NCI-H446 treated with DMSO at 0.1 percent for 48 hours (cell line): ENCODE measurements around the gene SIGLEC7.

Experiments used
- DNase-seq: peaks from one replicate; lab custom pipeline; 2025; lab: John Stamatoyannopoulos, UW

Gene SIGLEC7

DNA sequence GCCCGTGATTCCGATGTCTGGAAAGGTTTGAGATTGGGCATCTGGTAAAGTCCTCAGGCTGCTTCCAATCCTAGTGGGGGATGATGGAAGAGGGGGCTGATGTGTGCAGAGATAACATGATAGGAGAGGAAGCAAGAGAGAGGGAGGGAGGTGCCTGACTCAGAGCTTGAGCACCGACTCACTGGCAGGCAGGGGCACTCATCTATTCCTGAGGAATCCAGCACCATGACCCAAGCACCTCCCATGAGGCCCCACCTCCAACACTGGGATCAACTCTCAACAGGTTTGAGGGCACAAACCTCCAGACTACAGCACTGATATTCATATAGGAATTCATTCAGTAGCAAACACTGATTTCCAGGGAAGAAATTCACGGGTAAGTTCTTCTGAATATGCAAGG is 23.0 kb upstream of the SIGLEC7 start:
- no peak for DNase-seq

DNA sequence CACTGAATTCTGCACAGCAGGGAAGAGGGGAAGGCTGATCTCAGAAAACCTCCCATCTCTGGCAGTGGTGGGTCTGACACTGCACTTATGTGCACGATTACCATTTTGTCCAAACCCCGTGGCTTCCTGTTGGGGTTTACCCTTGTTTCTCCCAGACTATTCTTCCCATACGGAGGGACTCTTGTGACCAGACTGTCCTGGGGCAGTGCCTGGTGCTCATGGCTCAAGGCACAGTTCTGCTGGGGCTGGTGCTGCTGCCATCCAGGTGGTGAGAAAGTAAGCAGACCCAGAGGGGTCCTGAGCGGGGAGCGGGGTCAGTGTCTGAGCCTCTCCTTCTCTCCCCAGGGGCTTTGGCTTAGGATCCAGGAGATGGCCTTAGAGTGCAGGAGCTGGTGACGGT is 22.5 kb upstream of the SIGLEC7 start:
- DNase-seq = no peak

DNA sequence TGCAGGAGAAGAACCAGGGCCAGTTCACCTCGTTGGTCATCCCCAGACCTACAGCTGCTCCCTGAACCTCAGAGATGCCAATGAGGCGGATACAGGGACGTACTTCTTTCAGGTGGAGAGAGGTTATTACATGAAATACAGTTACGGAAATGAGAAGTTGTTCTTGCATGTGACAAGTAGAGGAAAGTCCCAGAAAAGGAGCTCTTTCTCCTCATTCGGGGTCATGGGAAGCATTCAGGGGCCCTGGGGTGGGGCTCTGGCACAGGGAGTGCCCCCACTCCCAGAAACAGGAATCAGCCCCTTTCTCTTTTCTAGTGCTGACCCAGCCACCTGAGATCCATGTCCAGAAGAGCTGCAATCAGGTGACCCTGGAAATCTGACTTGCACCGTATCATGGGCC is 21.9 kb upstream of the SIGLEC7 start:
- DNase-seq = no peak

DNA sequence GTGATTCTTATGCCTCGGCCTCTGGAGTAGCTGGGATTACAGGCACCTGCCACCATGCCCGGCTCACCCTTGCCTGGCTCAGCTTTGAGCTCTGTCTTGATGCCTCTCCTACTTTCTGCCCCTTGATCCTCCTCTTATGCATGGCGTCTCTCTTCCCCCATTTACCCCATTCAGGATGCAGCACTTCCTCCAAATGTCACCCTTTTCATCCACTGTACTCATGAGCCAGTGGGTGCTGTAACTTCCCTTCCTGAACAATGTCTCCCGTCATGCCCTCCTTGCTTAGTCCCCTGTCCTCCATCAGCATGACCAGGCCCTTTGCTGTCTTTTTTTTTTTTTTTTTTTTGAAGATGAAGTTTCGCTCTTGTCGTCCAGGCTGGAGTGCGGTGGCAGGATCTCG is 20.8 kb upstream of the SIGLEC7 start:
- no peak for DNase-seq

DNA sequence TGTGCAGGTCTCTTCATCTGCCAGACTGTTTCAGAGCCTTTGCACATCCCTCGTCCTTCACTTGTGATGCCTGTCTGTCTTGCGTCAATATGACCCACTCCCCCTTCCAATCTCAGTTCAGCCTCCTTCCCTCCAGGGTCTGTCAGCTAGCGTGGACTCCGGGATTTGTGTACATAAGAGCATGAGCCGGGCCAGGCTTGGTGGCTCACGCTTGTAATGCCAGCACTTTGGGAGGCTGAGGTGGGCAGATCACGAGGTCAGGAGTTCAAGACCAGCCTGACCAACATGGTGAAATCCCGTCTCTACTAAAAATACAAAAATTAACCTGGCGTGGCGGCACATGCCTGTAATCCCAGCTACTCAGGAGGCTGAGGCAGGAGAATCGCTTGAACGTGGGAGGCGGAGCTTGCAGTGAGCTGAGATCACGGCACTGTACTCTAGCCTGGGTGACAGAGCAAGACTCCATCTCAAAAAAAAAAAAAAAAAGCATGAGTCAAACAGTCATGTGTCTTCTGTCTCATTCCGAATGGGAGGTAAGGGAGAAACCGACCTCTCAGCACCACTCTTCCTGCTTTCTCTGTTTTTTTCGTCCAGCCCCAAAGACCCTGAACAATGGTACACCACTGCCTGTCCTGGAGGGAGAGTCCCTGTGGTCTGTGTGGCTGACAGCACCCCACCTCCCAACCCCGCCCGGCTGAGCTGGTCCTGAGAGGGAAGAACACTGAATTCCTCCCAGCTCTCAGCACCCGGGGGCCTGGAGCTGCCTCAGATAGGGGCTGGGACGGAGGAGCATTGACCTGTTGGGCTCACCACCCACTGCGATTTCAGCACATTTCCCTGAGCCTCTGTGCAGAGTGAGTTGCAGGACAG is 19.8 kb upstream of the SIGLEC7 start:
- DNase-seq = no peak

DNA sequence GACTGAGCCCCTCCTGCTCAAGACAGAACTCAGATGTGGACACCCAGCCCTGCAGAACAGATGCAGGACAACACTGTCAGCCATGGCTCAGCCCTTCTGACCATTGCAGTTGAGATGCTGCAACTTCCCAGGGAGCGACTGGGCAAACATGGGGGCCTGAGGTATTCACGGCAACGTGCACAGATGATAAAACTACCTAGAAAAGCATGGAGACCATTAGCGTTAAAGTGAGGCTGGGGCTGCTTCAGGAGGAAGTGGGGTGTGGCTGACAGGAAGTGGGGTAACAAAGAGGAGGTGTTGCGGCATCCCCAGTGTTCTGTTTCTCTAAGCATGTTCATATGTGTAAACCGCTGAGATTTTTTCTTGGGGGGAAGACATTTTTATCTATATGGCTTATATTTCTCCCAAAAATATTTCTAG is 18.7 kb upstream of the SIGLEC7 start:
- no peak for DNase-seq

DNA sequence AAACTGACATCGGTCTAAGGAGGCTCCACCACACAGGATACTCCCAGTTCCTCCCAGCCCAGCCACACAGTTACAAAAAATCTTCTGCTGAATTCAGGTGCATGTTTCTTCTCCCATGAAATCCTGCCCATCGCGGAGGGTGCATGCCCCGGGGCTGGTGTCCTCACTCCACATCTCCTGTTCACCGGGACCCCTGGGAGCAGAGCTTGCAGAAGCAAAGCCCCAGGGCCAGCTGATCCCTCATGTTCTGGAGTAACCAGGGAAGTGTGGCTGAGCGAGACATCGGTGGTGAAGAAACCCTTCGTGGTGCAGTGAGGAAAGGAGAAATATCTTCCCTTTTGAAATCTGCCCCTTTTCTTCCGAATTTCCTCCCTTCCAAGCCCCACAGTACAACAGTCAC is 18.3 kb upstream of the SIGLEC7 start:
- no peak for DNase-seq

DNA sequence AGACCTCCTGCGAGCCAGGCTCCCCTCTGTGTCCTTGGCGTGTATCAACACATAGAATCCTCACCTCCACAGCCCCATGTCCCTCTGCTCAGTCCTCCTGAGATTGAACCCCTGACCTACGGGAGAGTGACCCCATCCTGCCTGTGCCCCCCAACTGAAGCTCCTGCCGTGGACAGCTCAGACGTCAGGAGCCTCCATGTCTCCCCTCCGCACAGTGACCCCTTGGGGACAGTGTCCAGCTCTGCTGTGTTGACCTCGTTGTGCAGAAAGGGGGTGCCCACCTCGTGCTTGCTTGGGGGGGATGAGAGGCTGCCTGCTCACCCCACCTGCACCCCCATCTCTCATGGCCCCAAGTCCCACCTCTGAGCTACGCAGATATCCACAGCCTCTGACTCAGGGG is 17.9 kb upstream of the SIGLEC7 start:
- DNase-seq = no peak

DNA sequence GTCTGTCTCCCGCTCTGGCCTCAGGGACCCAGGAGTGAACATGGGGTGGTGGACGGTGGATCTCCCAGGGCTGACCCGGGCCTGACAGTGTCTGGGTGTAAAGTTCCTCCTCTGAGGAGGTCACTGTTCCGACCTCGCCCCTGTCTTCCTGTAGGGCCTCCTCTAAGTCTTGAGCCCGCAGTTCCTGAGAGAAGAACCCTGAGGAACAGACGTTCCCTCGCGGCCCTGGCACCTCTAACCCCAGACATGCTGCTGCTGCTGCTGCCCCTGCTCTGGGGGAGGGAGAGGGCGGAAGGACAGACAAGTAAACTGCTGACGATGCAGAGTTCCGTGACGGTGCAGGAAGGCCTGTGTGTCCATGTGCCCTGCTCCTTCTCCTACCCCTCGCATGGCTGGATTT is 17.4 kb upstream of the SIGLEC7 start, which contains the start of gene SIGLEC9:
TSS of gene SIGLEC9 (plus strand) at position 178 of the 400 bp plus-strand sequence. CDS start at position 247, 69 bp downstream.
- DNase-seq = no peak

DNA sequence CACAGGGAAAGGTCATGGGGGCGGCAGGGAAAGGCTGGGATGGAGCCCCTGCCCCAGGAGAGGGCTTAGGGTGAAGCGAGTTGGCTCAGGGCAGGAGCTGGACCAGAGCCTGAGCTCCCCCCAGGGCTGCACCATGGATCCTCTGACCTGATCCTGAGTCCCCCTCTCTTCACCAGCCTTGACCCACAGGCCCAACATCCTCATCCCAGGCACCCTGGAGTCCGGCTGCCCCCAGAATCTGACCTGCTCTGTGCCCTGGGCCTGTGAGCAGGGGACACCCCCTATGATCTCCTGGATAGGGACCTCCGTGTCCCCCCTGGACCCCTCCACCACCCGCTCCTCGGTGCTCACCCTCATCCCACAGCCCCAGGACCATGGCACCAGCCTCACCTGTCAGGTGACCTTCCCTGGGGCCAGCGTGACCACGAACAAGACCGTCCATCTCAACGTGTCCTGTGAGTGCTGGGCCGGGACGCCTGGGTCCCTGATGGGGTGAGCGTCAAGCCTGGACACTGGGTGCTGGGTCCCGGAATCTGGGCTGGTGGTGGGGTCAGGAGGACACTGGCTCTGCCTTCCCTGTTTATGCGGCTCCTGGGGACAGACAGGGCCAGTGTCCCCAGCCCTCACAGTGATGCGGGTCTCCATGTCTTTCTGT is 16.6 kb upstream of the SIGLEC7 start:
- no peak for DNase-seq

DNA sequence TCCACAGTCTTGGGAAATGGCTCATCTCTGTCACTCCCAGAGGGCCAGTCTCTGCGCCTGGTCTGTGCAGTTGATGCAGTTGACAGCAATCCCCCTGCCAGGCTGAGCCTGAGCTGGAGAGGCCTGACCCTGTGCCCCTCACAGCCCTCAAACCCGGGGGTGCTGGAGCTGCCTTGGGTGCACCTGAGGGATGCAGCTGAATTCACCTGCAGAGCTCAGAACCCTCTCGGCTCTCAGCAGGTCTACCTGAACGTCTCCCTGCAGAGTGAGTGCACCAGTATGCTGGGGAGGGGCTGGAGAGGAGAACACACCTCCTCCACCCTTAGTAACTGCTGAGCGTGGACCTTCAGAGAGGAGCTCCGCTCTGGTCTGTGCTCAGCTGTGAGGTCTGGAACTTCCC is 15.1 kb upstream of the SIGLEC7 start:
- no peak for DNase-seq

DNA sequence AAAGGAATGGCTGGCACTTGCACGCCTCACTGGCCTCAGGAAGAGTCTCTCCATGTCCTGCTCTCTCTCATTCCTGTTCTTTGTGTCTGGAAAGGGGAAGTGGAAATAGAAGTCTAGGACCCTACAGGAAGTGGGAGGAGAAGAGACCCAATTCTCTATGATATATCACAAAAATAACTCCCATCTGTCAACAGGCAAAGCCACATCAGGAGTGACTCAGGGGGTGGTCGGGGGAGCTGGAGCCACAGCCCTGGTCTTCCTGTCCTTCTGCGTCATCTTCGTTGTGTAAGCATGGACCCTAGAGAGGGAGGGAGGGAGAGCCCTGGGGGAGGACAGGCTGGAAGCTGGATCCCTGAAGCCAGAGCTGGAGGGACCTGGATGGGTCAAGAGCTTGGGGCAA is 14.3 kb upstream of the SIGLEC7 start:
- no peak for DNase-seq

DNA sequence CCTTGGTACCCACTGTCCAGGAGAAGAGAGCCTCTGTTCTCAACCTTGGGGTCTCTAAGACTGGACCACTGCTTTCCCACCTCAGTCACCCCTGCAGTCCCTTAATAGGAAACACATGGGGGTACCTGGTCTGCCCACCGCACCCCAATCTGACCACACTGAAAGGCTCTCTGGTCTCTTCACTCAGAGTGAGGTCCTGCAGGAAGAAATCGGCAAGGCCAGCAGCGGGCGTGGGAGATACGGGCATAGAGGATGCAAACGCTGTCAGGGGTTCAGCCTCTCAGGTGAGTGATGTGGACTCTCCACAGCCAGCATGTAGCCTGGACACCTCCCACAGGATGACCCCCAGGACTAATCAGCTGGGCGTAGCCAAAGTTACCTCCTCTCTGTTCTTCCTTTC is 13.9 kb upstream of the SIGLEC7 start:
- DNase-seq = no peak

DNA sequence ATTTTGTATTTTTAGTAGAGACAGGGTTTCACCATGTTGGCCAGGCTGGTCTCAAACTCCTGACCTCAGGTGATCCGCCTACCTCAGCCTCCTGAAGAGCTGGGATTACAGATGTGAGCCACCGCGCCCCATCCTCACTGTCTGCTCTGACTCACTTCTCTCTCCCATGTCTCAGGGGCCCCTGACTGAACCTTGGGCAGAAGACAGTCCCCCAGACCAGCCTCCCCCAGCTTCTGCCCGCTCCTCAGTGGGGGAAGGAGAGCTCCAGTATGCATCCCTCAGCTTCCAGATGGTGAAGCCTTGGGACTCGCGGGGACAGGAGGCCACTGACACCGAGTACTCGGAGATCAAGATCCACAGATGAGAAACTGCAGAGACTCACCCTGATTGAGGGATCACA is 12.4 kb upstream of the SIGLEC7 start:
- DNase-seq = no peak

DNA sequence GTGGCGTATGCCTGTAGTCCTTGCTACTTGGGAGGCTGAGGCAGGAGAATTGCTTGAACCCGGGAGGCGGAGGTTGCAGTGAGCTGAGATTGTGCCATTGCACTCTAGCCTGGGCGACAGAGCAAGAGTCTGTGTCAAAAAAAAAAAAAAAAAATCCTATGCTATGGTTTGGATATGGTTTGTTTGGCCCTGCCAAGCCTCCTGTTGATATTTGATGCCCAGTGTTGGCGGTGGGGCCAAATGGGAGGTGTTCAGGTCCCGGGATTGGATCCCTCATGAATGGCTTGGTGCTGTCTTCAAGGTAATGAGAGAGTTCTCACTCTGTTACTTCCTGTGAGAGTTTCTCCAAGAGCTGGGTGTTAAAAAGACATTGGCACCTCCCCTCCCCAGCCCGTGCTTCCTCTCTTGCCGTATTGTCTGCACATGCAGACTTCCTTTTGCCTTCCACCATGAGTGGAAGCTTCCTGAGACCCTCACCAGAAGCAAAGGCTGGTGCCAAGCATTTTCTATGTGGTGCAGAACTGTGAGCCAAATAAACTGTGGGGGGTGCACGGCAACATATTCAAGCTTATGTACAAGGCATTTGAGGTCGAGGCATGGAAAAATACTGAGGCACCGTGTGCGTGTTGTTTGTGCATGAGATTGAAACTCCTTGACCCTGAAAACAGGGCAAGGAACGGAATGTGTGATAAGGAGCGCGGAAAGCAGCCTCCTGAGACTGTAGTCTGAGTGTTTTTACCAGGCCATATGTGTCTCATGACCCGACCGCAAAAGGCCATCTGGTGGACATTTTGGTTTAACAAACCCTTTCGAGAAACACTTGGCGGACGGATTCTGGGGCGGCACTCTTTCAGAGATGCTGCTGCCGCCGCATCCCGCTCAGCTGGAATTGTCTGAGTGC is 10.1 kb upstream of the SIGLEC7 start:
- no peak for DNase-seq

DNA sequence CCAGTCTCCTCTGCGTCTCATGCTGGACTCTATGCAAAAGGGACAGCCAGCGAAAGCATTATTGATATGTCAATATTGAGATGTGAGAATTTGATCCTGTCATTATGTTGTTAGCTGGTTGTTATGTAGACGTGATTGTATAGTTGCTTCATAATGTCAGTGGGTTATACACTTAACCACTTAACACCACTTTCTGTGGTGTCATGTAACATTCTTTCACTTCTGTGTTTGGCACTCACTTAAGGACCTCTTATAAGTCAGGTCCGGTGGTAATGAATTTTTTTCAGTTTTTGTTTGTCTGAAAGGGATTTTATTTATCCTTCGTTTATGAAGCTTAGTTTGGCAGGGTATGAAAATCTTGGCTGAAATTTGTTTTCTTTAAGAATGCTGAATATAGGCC is 7.1 kb upstream of the SIGLEC7 start:
- no peak for DNase-seq

DNA sequence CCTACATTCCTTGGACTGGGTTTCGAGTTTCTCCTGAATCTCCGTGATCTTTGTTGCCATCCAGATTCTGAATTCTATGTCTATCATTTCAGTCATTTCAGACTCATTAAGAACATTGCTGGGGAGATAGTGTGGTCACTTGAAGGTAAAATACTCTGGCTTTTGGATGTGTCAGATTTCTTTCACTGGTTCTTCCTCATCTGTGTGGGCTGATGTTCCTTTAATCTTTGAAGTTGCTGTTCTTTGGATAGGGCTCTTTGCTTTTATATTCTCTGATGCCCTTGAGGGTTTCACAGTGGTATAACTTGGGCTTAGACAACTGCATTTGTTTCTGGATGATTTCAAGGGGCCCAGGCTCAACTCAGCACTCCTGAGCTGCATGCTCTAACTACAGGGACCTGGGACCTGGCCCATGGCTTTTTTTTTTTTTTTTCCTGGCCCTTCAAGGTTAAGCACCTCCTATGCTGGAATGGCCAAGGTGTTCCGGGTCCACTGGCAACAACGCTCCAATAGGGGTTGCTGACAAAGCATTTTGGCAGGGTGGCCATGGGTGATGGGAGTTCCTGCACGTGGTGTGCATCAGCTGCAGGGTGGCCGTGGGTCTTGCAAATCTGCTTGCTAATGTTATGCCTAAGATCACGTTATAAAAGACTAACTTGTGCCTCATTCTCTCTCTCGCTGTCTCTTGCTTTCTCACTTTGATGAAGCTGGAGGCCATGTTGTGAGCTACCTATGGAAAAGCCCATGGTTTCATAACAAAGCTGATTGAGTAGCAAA is 5.9 kb upstream of the SIGLEC7 start:
- no peak for DNase-seq

DNA sequence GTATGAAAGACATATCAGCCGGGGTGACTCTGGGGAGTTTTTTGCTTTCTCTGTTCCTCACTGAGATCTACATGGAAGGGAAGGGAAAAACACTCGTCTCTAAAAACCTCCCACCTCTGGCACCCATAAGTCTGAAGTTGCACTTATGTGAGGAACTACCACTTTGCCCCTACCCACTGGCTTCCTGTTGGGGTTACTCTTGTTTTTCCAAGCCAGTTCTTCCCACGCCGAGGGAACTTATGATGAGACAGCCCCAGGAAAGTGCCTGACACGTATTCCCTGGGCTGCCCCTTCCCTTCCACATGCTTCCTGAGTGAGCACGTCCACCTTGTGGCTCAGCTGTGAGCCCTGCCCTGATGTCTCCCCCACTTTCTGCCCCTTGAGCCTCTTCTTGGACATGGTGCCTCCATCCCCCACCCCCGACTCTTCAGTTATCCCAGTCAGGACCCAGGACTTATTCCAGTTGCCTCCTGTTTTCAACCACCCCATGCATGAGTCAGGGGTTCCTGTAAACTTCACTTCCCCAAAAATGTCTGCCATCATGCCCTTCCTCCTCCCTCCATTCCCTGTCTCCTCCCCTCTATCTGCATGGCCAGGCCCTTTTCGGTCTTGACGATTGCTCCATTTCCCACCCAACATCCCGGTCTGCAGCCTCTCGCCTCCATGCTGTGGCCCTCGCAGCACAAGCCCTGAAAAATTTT is 5.1 kb upstream of the SIGLEC7 start:
- DNase-seq = no peak

DNA sequence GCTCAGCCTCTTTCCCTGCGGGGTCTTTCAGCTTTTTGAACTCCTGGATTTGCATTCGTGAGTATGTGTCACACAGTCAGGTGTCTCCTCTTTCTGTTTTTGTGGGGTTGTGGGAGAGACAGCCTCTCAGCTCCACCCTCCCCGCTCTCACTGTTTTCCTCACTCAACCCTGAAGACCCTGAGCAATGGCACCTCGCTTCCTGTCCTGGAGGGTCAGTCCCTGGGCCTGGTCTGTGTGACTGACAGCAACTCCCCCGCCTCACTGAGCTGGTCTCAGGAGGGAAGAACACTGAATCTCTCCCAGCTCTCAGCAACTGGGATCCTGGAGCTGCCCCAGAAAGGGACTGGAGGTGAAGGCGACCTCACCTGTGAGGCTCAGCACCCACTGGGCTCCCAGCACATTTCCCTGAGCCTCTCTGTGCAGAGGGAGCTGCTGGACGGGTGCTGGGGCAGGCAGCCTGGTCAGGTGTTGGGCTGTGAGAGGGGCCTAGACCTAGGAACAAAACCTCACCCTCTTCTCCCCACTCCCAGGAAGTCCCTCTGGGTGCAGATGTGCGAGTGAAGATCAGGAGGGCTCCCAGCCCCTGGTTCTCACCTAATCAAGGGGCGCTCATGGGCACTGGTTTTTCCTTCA is 4.2 kb upstream of the SIGLEC7 start:
- no peak for DNase-seq

DNA sequence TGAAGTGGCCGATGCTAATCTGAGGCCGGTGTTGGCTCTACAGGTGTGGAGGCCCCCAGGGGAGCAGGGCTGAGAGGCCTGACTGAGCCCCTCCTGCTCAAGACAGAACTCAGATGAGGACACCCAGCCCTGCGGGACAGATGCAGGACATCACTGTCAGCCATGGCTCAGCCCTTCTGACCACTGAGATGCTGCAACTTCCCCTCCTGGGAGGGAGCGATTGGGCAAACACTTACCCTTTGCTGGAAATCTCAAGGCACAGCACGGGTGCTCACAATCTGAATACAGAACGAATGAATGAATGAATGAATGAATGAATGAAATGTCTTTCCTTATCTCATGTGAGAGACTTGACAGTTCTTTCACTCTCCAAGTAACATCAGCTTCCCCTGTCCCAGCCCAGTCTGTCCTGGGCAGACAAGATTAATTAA is 3.5 kb upstream of the SIGLEC7 start:
- no peak for DNase-seq
